BLaER1 (cell line): Measurements from ENCODE around the gene RAB9A.

ENCODE experiments used
- H3K27ac ChIP-seq: shearing (Covaris generic); formaldehyde crosslinking; 2 replicates; pipeline ENCODE4 v1.8.1; 2022
- H3K27me3 ChIP-seq: shearing (Covaris generic); formaldehyde crosslinking; 2 replicates; pipeline ENCODE4 v1.8.1; 2022
- H3K36me3 ChIP-seq: shearing (Covaris generic); formaldehyde crosslinking; 2 replicates; pipeline ENCODE4 v1.8.1; 2022
- H3K4me1 ChIP-seq: shearing (Covaris generic); formaldehyde crosslinking; 2 replicates; pipeline ENCODE4 v1.8.1; 2022
- H3K4me2 ChIP-seq: shearing (Covaris generic); formaldehyde crosslinking; 2 replicates; pipeline ENCODE4 v1.8.1; 2022
- H3K4me3 ChIP-seq: shearing (Covaris generic); formaldehyde crosslinking; 2 replicates; pipeline ENCODE4 v1.8.1; 2022
- H3K9ac ChIP-seq: shearing (Covaris generic); formaldehyde crosslinking; 2 replicates; pipeline ENCODE4 v1.8.1; 2022
- H3K9me3 ChIP-seq: shearing (Covaris generic); formaldehyde crosslinking; 2 replicates; pipeline ENCODE4 v1.8.1; 2022
- H4K20me1 ChIP-seq: shearing (Covaris generic); formaldehyde crosslinking; 2 replicates; pipeline ENCODE4 v1.8.1; 2022
- Cebpa-rat ChIP-seq: shearing (Covaris generic); IDR thresholded peaks from 2 replicates; pipeline ENCODE4 v1.8.1; 2022

Gene RAB9A

GRCh38 chrX:13652850-13653693 lies 35.9 kb upstream of the RAB9A start, which contains the start of gene TCEANC:
TSS of gene TCEANC (plus strand) at chrX:13653141. CDS start at chrX:13662509, 9,368 bp downstream.
- H3K4me2 ChIP-seq, result peak within 1 kb of the TSS; percentile 80
- H3K4me3 ChIP-seq, result peak within 1 kb of the TSS; percentile 74
- H3K9ac ChIP-seq, result peak within 1 kb of the TSS; percentile 69
- H3K27me3 ChIP-seq, result peaks cover 90% of the 10 kb centered on the region
- H3K9me3 ChIP-seq, result no peaks in the 10 kb centered on the region
- no peaks in the 10 kb centered on the region for H3K36me3 ChIP-seq
- TF ChIP-seq Cebpa-rat, result no peak
- H4K20me1 ChIP-seq, result peaks cover 90% of the 10 kb centered on the region
- peaks cover 29% of the 10 kb centered on the region for H3K4me1 ChIP-seq
- peak within 1 kb of the TSS; percentile 47 for H3K27ac ChIP-seq

- Histone ChIP-seq H3K36me3 (no peaks in the 10 kb centered on the region), H3K4me3 (peak overlapping the region; percentile 74; the same call in 1 of the 2 replicates), H3K4me1 (peaks cover 29% of the 10 kb centered on the region), H4K20me1 (peaks cover 80% of the 10 kb centered on the region), H3K9me3 (no peaks in the 10 kb centered on the region), H3K9ac (no peak overlapping the region), H3K27me3 (peaks cover 80% of the 10 kb centered on the region), H3K27ac (no peak overlapping the region), H3K4me2 (peak overlapping the region; percentile 80)
- no peak for TF ChIP-seq Cebpa-rat
These were observed 34.8 kb upstream of the RAB9A start for GRCh38 chrX:13654116-13654515.

GRCh38 chrX:13655674-13656073 lies 33.3 kb upstream of the RAB9A start:
- Histone ChIP-seq H3K9ac (no peak overlapping the region), H3K9me3 (no peaks in the 10 kb centered on the region), H3K4me2 (no peak overlapping the region), H3K27ac (no peak overlapping the region), H4K20me1 (peaks cover 65% of the 10 kb centered on the region), H3K27me3 (peaks cover 74% of the 10 kb centered on the region), H3K4me1 (peaks cover 29% of the 10 kb centered on the region), H3K36me3 (no peaks in the 10 kb centered on the region), H3K4me3 (no peak overlapping the region)
- no peak for TF ChIP-seq Cebpa-rat

GRCh38 chrX:13658602-13659001 lies 30.3 kb upstream of the RAB9A start:
- Histone ChIP-seq H3K4me3 (no peak overlapping the region), H3K4me1 (peaks cover 18% of the 10 kb centered on the region), H3K36me3 (peaks cover 16% of the 10 kb centered on the region), H3K4me2 (no peak overlapping the region), H3K9me3 (no peaks in the 10 kb centered on the region), H3K27ac (no peak overlapping the region), H3K27me3 (peaks cover 76% of the 10 kb centered on the region), H3K9ac (no peak overlapping the region), H4K20me1 (peaks cover 57% of the 10 kb centered on the region)
- no peak for TF ChIP-seq Cebpa-rat

- Histone ChIP-seq H3K9ac (no peak overlapping the region), H3K9me3 (no peaks in the 10 kb centered on the region), H3K4me2 (no peak overlapping the region), H4K20me1 (peaks cover 57% of the 10 kb centered on the region), H3K27me3 (peaks cover 76% of the 10 kb centered on the region), H3K4me3 (no peak overlapping the region), H3K36me3 (peaks cover 18% of the 10 kb centered on the region), H3K4me1 (peaks cover 14% of the 10 kb centered on the region), H3K27ac (no peak overlapping the region)
- no peak for TF ChIP-seq Cebpa-rat
These were observed 29.9 kb upstream of the RAB9A start for GRCh38 chrX:13659063-13659462.

GRCh38 chrX:13661735-13662288 lies 27.1 kb upstream of the RAB9A start:
- no peaks in the 10 kb centered on the region for H3K4me1 ChIP-seq
- peaks cover 76% of the 10 kb centered on the region for H3K27me3 ChIP-seq
- no peak overlapping the region for H3K27ac ChIP-seq

GRCh38 chrX:13662355-13662791 lies 26.6 kb upstream of the RAB9A start:
- no peak overlapping the region for H3K4me2 ChIP-seq

More at GRCh38 chrX:13661735-13662288, 27.1 kb upstream of the RAB9A start:
- Histone ChIP-seq H3K36me3 (peaks cover 18% of the 10 kb centered on the region), H3K4me2 (no peak overlapping the region), H3K9me3 (no peaks in the 10 kb centered on the region), H3K4me3 (no peak overlapping the region), H3K9ac (no peak overlapping the region), H4K20me1 (peaks cover 45% of the 10 kb centered on the region; the same call in 1 of the 2 replicates)
- no peak for TF ChIP-seq Cebpa-rat

GRCh38 chrX:13664020-13664419 lies 24.9 kb upstream of the RAB9A start:
- no peak for TF ChIP-seq Cebpa-rat
- Histone ChIP-seq H4K20me1 (peaks cover 51% of the 10 kb centered on the region; the same call in 1 of the 2 replicates), H3K36me3 (peaks cover 18% of the 10 kb centered on the region), H3K27ac (no peak overlapping the region), H3K27me3 (peaks cover 86% of the 10 kb centered on the region), H3K4me2 (no peak overlapping the region), H3K4me1 (no peaks in the 10 kb centered on the region), H3K9ac (no peak overlapping the region), H3K4me3 (no peak overlapping the region), H3K9me3 (no peaks in the 10 kb centered on the region)

More at GRCh38 chrX:13662355-13662791, 26.6 kb upstream of the RAB9A start:
- peaks cover 78% of the 10 kb centered on the region for H3K27me3 ChIP-seq
- H3K9ac ChIP-seq, result no peak overlapping the region
- H4K20me1 ChIP-seq, result peaks cover 44% of the 10 kb centered on the region; the same call in 1 of the 2 replicates
- TF ChIP-seq Cebpa-rat, result no peak
- H3K9me3 ChIP-seq, result no peaks in the 10 kb centered on the region
- H3K36me3 ChIP-seq, result peaks cover 18% of the 10 kb centered on the region
- H3K4me1 ChIP-seq, result no peaks in the 10 kb centered on the region
- H3K4me3 ChIP-seq, result no peak overlapping the region
- H3K27ac ChIP-seq, result no peak overlapping the region

- peaks cover 98% of the 10 kb centered on the region for H3K27me3 ChIP-seq
- H3K36me3 ChIP-seq, result peaks cover 18% of the 10 kb centered on the region
- H3K4me3 ChIP-seq, result no peak overlapping the region
- no peak overlapping the region for H3K27ac ChIP-seq
- H3K9ac ChIP-seq, result no peak overlapping the region
- peaks cover 49% of the 10 kb centered on the region; the same call in 1 of the 2 replicates for H4K20me1 ChIP-seq
- H3K4me1 ChIP-seq, result no peaks in the 10 kb centered on the region
- H3K9me3 ChIP-seq, result no peaks in the 10 kb centered on the region
- TF ChIP-seq Cebpa-rat, result no peak
- H3K4me2 ChIP-seq, result no peak overlapping the region
These were observed 22.1 kb upstream of the RAB9A start for GRCh38 chrX:13666836-13667235.

- peaks cover 10% of the 10 kb centered on the region for H3K36me3 ChIP-seq
- H3K4me3 ChIP-seq, result no peak overlapping the region
- H3K4me1 ChIP-seq, result no peaks in the 10 kb centered on the region
- no peak overlapping the region for H3K9ac ChIP-seq
- peaks cover 98% of the 10 kb centered on the region for H3K27me3 ChIP-seq
- no peak for TF ChIP-seq Cebpa-rat
- no peak overlapping the region for H3K4me2 ChIP-seq
- peaks cover 38% of the 10 kb centered on the region; the same call in 1 of the 2 replicates for H4K20me1 ChIP-seq
- peaks cover under 1% of the 10 kb centered on the region; the same call in 1 of the 2 replicates for H3K9me3 ChIP-seq
- H3K27ac ChIP-seq, result no peak overlapping the region
These were observed 21.0 kb upstream of the RAB9A start for GRCh38 chrX:13667919-13668318.
